ENCODE results near the gene HNRNPA1. TPM values are rescaled to one million over a fixed set of nuclear protein-coding genes. Genes with fewer than 3 reads are reported as not detected.
A peak's percentile ranks its signal among the peaks of the same experiment; 100 is the strongest.
"Not testable (repeated sequence)": the region's sequence is repeated elsewhere in the genome, so short reads cannot be mapped to it uniquely, and the experiment has no call there.

The HNRNPA1 gene
- total RNA-seq, 1 donor from 2014 or later, result 524 TPM

GRCh38 chr12:54276368-54276767 is 4.2 kb upstream of the HNRNPA1 start:
- DNase-seq, result no peak

GRCh38 chr12:54277823-54278276 is 2.7 kb upstream of the HNRNPA1 start:
- DNase-seq, result no peak

GRCh38 chr12:54279227-54279631 is 1.3 kb upstream of the HNRNPA1 start:
- DNase-seq, result no peak

GRCh38 chr12:54279632-54280467 is 676 bp upstream of the HNRNPA1 start, which contains the start of gene CBX5:
Gene CBX5 (minus strand): TSS chr12:54280122. CDS start chr12:54257650, 22,472 bp downstream.
- peak; percentile 98 for DNase-seq

GRCh38 chr12:54281261-54281638 is 724 bp downstream of the HNRNPA1 start:
- DNase-seq, result not testable (repeated sequence)

- DNase-seq, result not testable (repeated sequence)
Observed at GRCh38 chr12:54281694-54282093, 1.2 kb downstream of the HNRNPA1 start.

GRCh38 chr12:54282949-54283593 is 2.5 kb downstream of the HNRNPA1 start:
- DNase-seq, result no peak

- not testable (repeated sequence) for DNase-seq
Observed at GRCh38 chr12:54284070-54284780, 3.7 kb downstream of the HNRNPA1 start.

GRCh38 chr12:54285150-54286041 is 4.9 kb downstream of the HNRNPA1 start:
- no peak for DNase-seq

GRCh38 chr12:54286042-54287030 is 5.8 kb downstream of the HNRNPA1 start:
- DNase-seq, result no peak

- no peak for DNase-seq
Observed at GRCh38 chr12:54287261-54288157, 7.0 kb downstream of the HNRNPA1 start.

GRCh38 chr12:54292083-54292930 is 11.8 kb downstream of the HNRNPA1 start:
- DNase-seq, result no peak

GRCh38 chr12:54292931-54293241 is 12.4 kb downstream of the HNRNPA1 start:
- no peak for DNase-seq

- peak; percentile 25 for DNase-seq
Observed at GRCh38 chr12:54294152-54294952, 13.8 kb downstream of the HNRNPA1 start.

- no peak for DNase-seq
Observed at GRCh38 chr12:54294953-54295566, 14.5 kb downstream of the HNRNPA1 start.

GRCh38 chr12:54296393-54297099 is 16.0 kb downstream of the HNRNPA1 start:
- DNase-seq, result no peak

- no peak for DNase-seq
Observed at GRCh38 chr12:54298904-54299303, 18.4 kb downstream of the HNRNPA1 start.
